Muscle of leg (tissue), 16 donors: Measurements from ENCODE around the gene GOLGA8O. TPM values are rescaled to one million over a fixed set of nuclear protein-coding genes. Genes with fewer than 3 reads are reported as not detected.
"Not testable (repeated sequence)": the region's sequence is repeated elsewhere in the genome, so short reads cannot be mapped to it uniquely, and the experiment has no call there.

Source experiments
- DNase-seq: peaks from one replicate; pipeline ENCODE4 v3.0.0; 2013
- H3K27ac ChIP-seq: one replicate; pipeline ENCODE4 v1.5.1; 2013; ENCODE audit warnings: mild to moderate bottlenecking, low read length, control low read depth
- H3K27me3 ChIP-seq: one replicate; pipeline ENCODE4 v1.6.1; 2013; ENCODE audit warnings: low read length; ENCODE audit not compliant: control insufficient read depth, insufficient read depth
- H3K36me3 ChIP-seq: one replicate; pipeline ENCODE4 v1.6.1; 2013; ENCODE audit warnings: low read length; ENCODE audit not compliant: control insufficient read depth, insufficient read depth
- H3K4me1 ChIP-seq: one replicate; pipeline ENCODE4 v1.6.1; 2013; ENCODE audit warnings: low read length; ENCODE audit not compliant: control insufficient read depth, insufficient read depth
- H3K4me3 ChIP-seq: one replicate; pipeline ENCODE4 v1.5.1; 2013; ENCODE audit warnings: low read length, control low read depth
- H3K9me3 ChIP-seq: replicated peaks from 2 replicates; pipeline ENCODE4 v1.6.1; 2013; ENCODE audit warnings: low read depth, low read length; ENCODE audit not compliant: control insufficient read depth
- WGBS: methylation state at CpG from one replicate; pipeline ENCODE4 v1.1.5; 2013; ENCODE audit warnings: missing lambda C conversion rate; ENCODE audit not compliant: insufficient coverage; 5-methylcytosine and 5-hydroxymethylcytosine counted together
- long read RNA-seq, 11 donors: transcript quantifications; one replicate each; lab custom pipeline, GENCODE V29; 2026
- polyA plus RNA-seq, 8 donors: library from polyadenylated mRNA; unstranded; fragments of 120-200 nt; gene quantifications; one replicate each; pipeline versions ENCODE4 v1.2.1 to v1.2.3, GENCODE V29; 2013; ENCODE audit warnings: inconsistent platforms in 1 of 8, low replicate concordance in 1 of 8; ENCODE audit not compliant: insufficient read length in 8 of 8, insufficient read depth in 1 of 8
- total RNA-seq: library from RNA; stranded (reverse); fragments of 120-200 nt; gene quantifications from one replicate; pipeline ENCODE4 v1.2.4, GENCODE V29; 2013

Gene GOLGA8O
- 1.4 TPM for total RNA-seq
- under 1 TPM in 4 of 8 donors, not detected in 4; 0.20 to 0.68 (median 0.33) TPM for polyA plus RNA-seq
- long read RNA-seq, donor 1 = 0 reads
- long read RNA-seq, donor 2 = 0 reads
- long read RNA-seq, donor 3 = 0 reads
- long read RNA-seq, donor 4 = 0 reads
- long read RNA-seq, donor 5 = 0 reads
- long read RNA-seq, donor 6, partial matches to known transcripts = 6 of 6 reads
- long read RNA-seq, donor 6, other reads (novel, unspliced or antisense) = 0 of 6 reads
- long read RNA-seq, donor 7 = 0 reads
- long read RNA-seq, donor 8 = 0 reads
- long read RNA-seq, donor 9 = 0 reads
- long read RNA-seq, donor 10 = 0 reads
- long read RNA-seq, donor 11 = 0 reads

GRCh38 chr15:32455534-32455933 lies at the start of gene GOLGA8O:
TSS of gene GOLGA8O (minus strand) at chr15:32455634. CDS start at chr15:32455536, 98 bp downstream.
- not testable (repeated sequence) for DNase-seq, H3K36me3 ChIP-seq, H3K4me1 ChIP-seq, H3K4me3 ChIP-seq, H3K9me3 ChIP-seq, H3K27me3 ChIP-seq, H3K27ac ChIP-seq
- no CpG with 5 or more reads among the region's 7 CpGs for WGBS

- H3K9me3 ChIP-seq, H3K4me3 ChIP-seq, H3K27me3 ChIP-seq, H3K4me1 ChIP-seq, DNase-seq, H3K27ac ChIP-seq, H3K36me3 ChIP-seq: not testable (repeated sequence)
- WGBS = no CpG with 5 or more reads among the region's 8 CpGs
These were observed 48.8 kb upstream of the GOLGA8O start for GRCh38 chr15:32504152-32504811.

GRCh38 chr15:32502946-32503345 lies 47.5 kb upstream of the GOLGA8O start:
- H3K4me1 ChIP-seq, H3K4me3 ChIP-seq, H3K9me3 ChIP-seq, H3K27ac ChIP-seq, H3K36me3 ChIP-seq, H3K27me3 ChIP-seq: not testable (repeated sequence)
- no CpG with 5 or more reads among the region's 1 CpG for WGBS
- DNase-seq = peak; percentile 82

GRCh38 chr15:32492768-32493167 lies 37.3 kb upstream of the GOLGA8O start:
- not testable (repeated sequence) for H3K4me3 ChIP-seq, H3K4me1 ChIP-seq, H3K36me3 ChIP-seq, DNase-seq, H3K27ac ChIP-seq, H3K27me3 ChIP-seq, H3K9me3 ChIP-seq
- no CpG with 5 or more reads among the region's 4 CpGs for WGBS

GRCh38 chr15:32486474-32486873 lies 31.0 kb upstream of the GOLGA8O start:
- not testable (repeated sequence) for H3K36me3 ChIP-seq, H3K4me3 ChIP-seq, H3K4me1 ChIP-seq, H3K9me3 ChIP-seq, H3K27ac ChIP-seq, H3K27me3 ChIP-seq, DNase-seq
- WGBS = no CpG with 5 or more reads among the region's 12 CpGs

- not testable (repeated sequence) for DNase-seq, H3K4me1 ChIP-seq, H3K9me3 ChIP-seq, H3K4me3 ChIP-seq, H3K27ac ChIP-seq, H3K36me3 ChIP-seq, H3K27me3 ChIP-seq
- WGBS = no CpG with 5 or more reads among the region's 6 CpGs
These were observed 27.9 kb upstream of the GOLGA8O start for GRCh38 chr15:32483377-32483776.

GRCh38 chr15:32481683-32482082 lies 26.2 kb upstream of the GOLGA8O start:
- not testable (repeated sequence) for H3K9me3 ChIP-seq, H3K36me3 ChIP-seq, H3K27me3 ChIP-seq, DNase-seq, H3K4me3 ChIP-seq, H3K27ac ChIP-seq, H3K4me1 ChIP-seq
- no CpG with 5 or more reads among the region's 5 CpGs for WGBS

GRCh38 chr15:32468076-32468475 lies 12.6 kb upstream of the GOLGA8O start:
- WGBS = 94% methylated on average over 2 of the region's 23 CpGs
- not testable (repeated sequence) for H3K4me1 ChIP-seq, DNase-seq, H3K27me3 ChIP-seq, H3K9me3 ChIP-seq, H3K36me3 ChIP-seq, H3K4me3 ChIP-seq, H3K27ac ChIP-seq

GRCh38 chr15:32440445-32440977 lies 14.9 kb downstream of the GOLGA8O start:
- H3K4me3 ChIP-seq, H3K27ac ChIP-seq, H3K9me3 ChIP-seq, H3K4me1 ChIP-seq, DNase-seq, H3K27me3 ChIP-seq, H3K36me3 ChIP-seq: not testable (repeated sequence)
- no CpG with 5 or more reads among the region's 12 CpGs for WGBS

- H3K4me3 ChIP-seq, H3K27me3 ChIP-seq, H3K9me3 ChIP-seq, H3K36me3 ChIP-seq, DNase-seq, H3K27ac ChIP-seq, H3K4me1 ChIP-seq: not testable (repeated sequence)
- no CpG with 5 or more reads among the region's 73 CpGs for WGBS
These were observed 21.1 kb downstream of the GOLGA8O start for GRCh38 chr15:32434102-32434963.
